SK-N-SH (cell line): Measurements from ENCODE around the gene BRD1. TPM values are rescaled to one million over a fixed set of nuclear protein-coding genes. Genes with fewer than 3 reads are reported as not detected.

Experiments
- CTCF ChIA-PET: fragments of 300-600, 350-600 bp; formaldehyde crosslinking; extraction: SDS; loops from one replicate; lab custom pipeline; 2021; lab: Yijun Ruan, JAX
- POLR2A ChIA-PET: fragments of 350-600 bp; sonication (Branson Sonifier 250); formaldehyde crosslinking; extraction: SDS; loops from one replicate; lab custom pipeline; 2020; ENCODE audit warnings: antibody characterized with exemption, inconsistent platforms; lab: Yijun Ruan, JAX
- DNase-seq: peaks from one replicate; pipeline ENCODE4 v3.0.0; 2012
- H2AFZ ChIP-seq: fragments of 200-600 bp; sonication (generic); 2 replicates; pipeline ENCODE4 v1.8.1; 2016; ENCODE audit warnings: antibody characterized with exemption, mild to moderate bottlenecking, low read depth
- H3F3A ChIP-seq: fragments of 200-600 bp; sonication (generic); replicated peaks from 2 replicates; pipeline ENCODE3; 2016; ENCODE audit warnings: antibody characterized with exemption, mild to moderate bottlenecking; ENCODE audit not compliant: insufficient read depth
- H3K27ac ChIP-seq, 2 experiments: fragments of 200-500 bp in 1 of 2; fragments of 200-600 bp in 1 of 2; sonication (Bioruptor generic) in 1 of 2; sonication (generic), shearing (Covaris generic) in 1 of 2; 2 replicates each; pipeline versions ENCODE4 v1.5.1 to v1.6.1; 2014 to 2016; ENCODE audit warnings: low read depth in 2 of 2, inconsistent platforms in 1 of 2, low read length in 1 of 2, mild to moderate bottlenecking in 1 of 2, mixed read lengths in 1 of 2
- H3K27me3 ChIP-seq: fragments of 200-600 bp; sonication (generic), shearing (Covaris generic); 2 replicates; pipeline ENCODE4 v1.6.1; 2016; ENCODE audit warnings: mixed run types; ENCODE audit not compliant: insufficient read depth
- H3K36me3 ChIP-seq, 2 experiments: fragments of 200-500 bp in 1 of 2; fragments of 200-600 bp in 1 of 2; sonication (Bioruptor generic) in 1 of 2; sonication (generic) in 1 of 2; replicated peaks in 1 of 2; 2 replicates each; pipeline versions ENCODE3 to v1.5.1; 2014 to 2016; ENCODE audit warnings: low read length in 1 of 2, mild to moderate bottlenecking in 1 of 2; ENCODE audit not compliant: insufficient read depth in 2 of 2, control insufficient read depth in 1 of 2
- H3K4me1 ChIP-seq, 2 experiments: fragments of 200-500 bp in 1 of 2; fragments of 200-600 bp in 1 of 2; sonication (Bioruptor generic) in 1 of 2; sonication (generic), shearing (Covaris generic) in 1 of 2; 2 replicates each; pipeline versions ENCODE4 v1.5.1 to v1.6.1; 2014 to 2016; ENCODE audit warnings: low read depth in 1 of 2, low read length in 1 of 2, mixed run types in 1 of 2; ENCODE audit not compliant: insufficient read depth in 2 of 2, control insufficient read depth in 1 of 2
- H3K4me2 ChIP-seq: fragments of 200-600 bp; sonication (generic), shearing (Covaris generic); 2 replicates; pipeline ENCODE4 v1.6.1; 2017; ENCODE audit warnings: mixed run types
- H3K4me3 ChIP-seq, 2 experiments: fragments of 200-500 bp in 1 of 2; fragments of 200-600 bp in 1 of 2; sonication (Bioruptor generic) in 1 of 2; sonication (generic), shearing (Covaris generic) in 1 of 2; 2 replicates each; pipeline versions ENCODE4 v1.5.1 to v1.8.1; 2014 to 2016; ENCODE audit warnings: low read depth in 2 of 2, inconsistent platforms in 1 of 2, low read length in 1 of 2, mild to moderate bottlenecking in 1 of 2, mixed read lengths in 1 of 2, moderate library complexity in 1 of 2
- H3K79me2 ChIP-seq: fragments of 200-600 bp; sonication (generic); 2 replicates; pipeline ENCODE4 v1.8.1; 2017; ENCODE audit warnings: mild to moderate bottlenecking; ENCODE audit not compliant: insufficient read depth
- H3K9ac ChIP-seq: fragments of 200-600 bp; sonication (generic); 2 replicates; pipeline ENCODE4 v1.6.1; 2017; ENCODE audit warnings: mixed run types
- H3K9me2 ChIP-seq: fragments of 200-600 bp; sonication (generic); 2 replicates; pipeline ENCODE4 v1.6.1; 2017; ENCODE audit warnings: mixed run types
- H3K9me3 ChIP-seq: fragments of 200-600 bp; sonication (generic); 2 replicates; pipeline ENCODE4 v1.6.1; 2017; ENCODE audit warnings: mixed run types, mild to moderate bottlenecking, moderate library complexity
- H4K20me1 ChIP-seq: fragments of 200-600 bp; sonication (generic); 2 replicates; pipeline ENCODE4 v1.6.1; 2017; ENCODE audit warnings: mild to moderate bottlenecking, mixed run types; ENCODE audit not compliant: insufficient read depth
- CHD2 ChIP-seq: fragments of 150-350 bp; IDR thresholded peaks from 2 replicates; pipeline ENCODE4 v1.6.1; 2018; ENCODE audit warnings: low read length; ENCODE audit not compliant: partially characterized antibody
- CTCF ChIP-seq: fragments of 200-600 bp; sonication (generic); IDR thresholded peaks from 2 replicates; pipeline ENCODE4 v1.6.1; 2017; ENCODE audit warnings: antibody characterized with exemption, mild to moderate bottlenecking, moderate library complexity
- ELF1 ChIP-seq: IDR thresholded peaks from 2 replicates; pipeline ENCODE4 v1.4.0; 2012
- EP300 ChIP-seq, 2 experiments: IDR thresholded peaks; 2 replicates each; pipeline versions ENCODE4 v1.4.0 to v1.6.1; 2012; ENCODE audit warnings: borderline replicate concordance in 1 of 2, low read depth in 1 of 2, low read length in 1 of 2
- MAX ChIP-seq: IDR thresholded peaks from 2 replicates; pipeline ENCODE4 v1.4.0; 2012; ENCODE audit warnings: low read depth
- MXI1 ChIP-seq: IDR thresholded peaks from 2 replicates; pipeline ENCODE4 v1.6.1; 2012; ENCODE audit warnings: mild to moderate bottlenecking, low read depth, low read length, improper control_type of control experiment
- NFIC ChIP-seq: IDR thresholded peaks from 2 replicates; pipeline ENCODE4 v1.4.0; 2012; ENCODE audit warnings: borderline replicate concordance
- RAD21 ChIP-seq: IDR thresholded peaks from 2 replicates; pipeline ENCODE4 v1.6.1; 2012; ENCODE audit warnings: mild to moderate bottlenecking, low read length
- REST ChIP-seq: IDR thresholded peaks from 2 replicates; pipeline ENCODE4 v1.6.1; 2012; ENCODE audit warnings: mild to moderate bottlenecking, low read depth, low read length, moderate library complexity
- RXRA ChIP-seq: IDR thresholded peaks from 2 replicates; pipeline ENCODE4 v1.4.0; 2012; ENCODE audit warnings: low read depth, mild to moderate bottlenecking, borderline replicate concordance
- SIN3A ChIP-seq: IDR thresholded peaks from 2 replicates; pipeline ENCODE4 v1.6.1; 2012; ENCODE audit warnings: low read depth, mild to moderate bottlenecking, low read length, moderate library complexity, borderline replicate concordance
- SMC3 ChIP-seq: IDR thresholded peaks from 2 replicates; pipeline ENCODE4 v1.6.1; 2012; ENCODE audit warnings: low read depth, low read length, improper control_type of control experiment
- TAF1 ChIP-seq: IDR thresholded peaks from 2 replicates; pipeline ENCODE4 v1.6.1; 2012; ENCODE audit warnings: low read depth, mild to moderate bottlenecking, low read length, moderate library complexity, borderline replicate concordance
- TCF12 ChIP-seq: IDR thresholded peaks from 2 replicates; pipeline ENCODE4 v1.4.0; 2012
- USF1 ChIP-seq: IDR thresholded peaks from 2 replicates; pipeline ENCODE4 v1.4.0; 2012; ENCODE audit warnings: low read depth, borderline replicate concordance
- WGBS: methylation state at CpG from one replicate; pipeline ENCODE4 v1.1.6; 2017; ENCODE audit warnings: low lambda C conversion rate; 5-methylcytosine and 5-hydroxymethylcytosine counted together
- polyA plus RNA-seq, 3 experiments: library from polyadenylated mRNA; depleted of rRNA; stranded (reverse); fragments of >200 nt; gene quantifications; 2 replicates each; pipeline ENCODE4 v1.2.3, GENCODE V29; 2012

Gene BRD1
- polyA plus RNA-seq, 1 of the 3 experiments (the other 2 are of a cell fraction) = 10.3 TPM

DNA sequence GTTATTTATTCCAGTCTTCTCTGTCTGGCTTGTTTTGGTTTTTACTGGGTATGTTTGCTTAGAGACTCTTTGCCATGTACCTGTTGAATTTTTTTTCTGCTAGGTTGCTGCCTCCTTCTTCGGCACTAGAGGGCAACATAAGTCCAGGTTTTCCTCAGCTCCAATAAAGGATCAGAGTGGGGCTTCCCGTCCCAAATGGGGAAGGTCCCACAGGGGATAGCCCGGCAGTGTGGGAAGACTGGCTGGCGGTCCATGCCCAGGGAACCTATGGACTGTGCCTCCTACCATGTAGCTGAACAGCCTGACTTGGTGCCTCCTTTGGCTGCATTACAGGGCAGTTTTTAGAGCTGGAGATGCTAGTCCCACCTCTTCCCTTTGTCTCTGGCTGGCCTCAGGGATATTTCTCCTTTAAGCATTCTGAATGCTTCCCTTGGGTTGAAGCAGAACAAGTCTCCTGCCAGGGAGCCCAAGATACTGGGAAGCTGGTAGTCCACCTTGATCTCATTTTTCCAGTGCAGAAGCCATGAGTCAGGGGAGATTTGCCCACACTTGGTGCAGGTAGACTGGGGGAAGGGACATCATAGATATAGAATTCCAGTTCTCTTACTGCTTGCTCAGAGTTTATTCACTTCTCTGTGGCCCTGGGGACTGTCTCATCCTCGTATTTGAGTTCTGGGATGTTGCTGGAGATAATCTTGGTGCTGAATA is 60.2 kb downstream of the BRD1 start:
- CTCF ChIA-PET = interaction anchor here (0.7 to 2.6 kb wide), 14 partner anchors 10 to 292 kb away, joined by 3 to 10 read pairs (median 4); no protein-coding TSS in a partner anchor

DNA sequence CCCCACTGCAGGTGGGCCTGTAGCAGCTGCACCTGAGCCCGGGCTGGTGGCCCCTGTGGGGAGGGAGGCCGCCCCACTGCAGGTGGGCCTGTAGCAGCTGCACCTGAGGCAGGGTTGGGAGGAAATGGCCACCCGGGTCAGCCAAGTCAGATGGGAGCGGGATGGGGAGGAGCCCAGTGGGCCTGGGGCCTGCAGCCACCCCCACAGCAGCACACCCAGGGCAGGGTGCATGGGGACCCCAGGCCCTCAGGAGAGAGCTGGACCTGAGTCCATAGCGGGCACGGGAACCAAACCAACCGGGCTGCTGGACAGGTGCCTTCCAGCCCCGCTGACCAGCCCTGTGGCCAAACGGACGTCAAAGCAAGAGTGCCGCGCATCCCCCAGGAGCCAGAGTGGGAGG is 61.7 kb downstream of the BRD1 start:
- Histone ChIP-seq H3K9me3 (peaks cover 7% of the 10 kb centered on the region; the same call in 1 of the 2 replicates), H3F3A (no peaks in the 10 kb centered on the region), H3K9me2 (no peaks in the 10 kb centered on the region), H3K27me3 (no peaks in the 10 kb centered on the region), H2AFZ (no peak overlapping the region), H3K79me2 (no peaks in the 10 kb centered on the region), H3K27ac (no peak overlapping the region), H3K4me2 (no peak overlapping the region), H3K9ac (no peak overlapping the region), H3K4me1 (peaks cover 0 to 8% of the 10 kb centered on the region in 2 experiments; a peak in 1 of 4 replicates), H3K4me3 (no peak overlapping the region), H3K36me3 (no peaks in the 10 kb centered on the region), H4K20me1 (no peaks in the 10 kb centered on the region)
- no CpG with 5 or more reads among the region's 12 CpGs for WGBS
- no peak for TF ChIP-seq CTCF
- TF ChIP-seq RXRA = no peak
- TF ChIP-seq ELF1 = no peak
- TF ChIP-seq TCF12 = no peak
- TF ChIP-seq CHD2 = no peak
- TF ChIP-seq EP300 (IDR thresholded peaks at IDR 0.05; ENCODE audit: borderline replicate concordance in 1 of 2, low read depth in 1 of 2, low read length in 1 of 2) = no peak
- no peak for TF ChIP-seq MAX
- no peak for TF ChIP-seq TAF1
- TF ChIP-seq MXI1 = no peak
- no peak for TF ChIP-seq NFIC
- no peak for TF ChIP-seq REST
- TF ChIP-seq USF1 = no peak
- peak; percentile 26 for DNase-seq
- CTCF ChIA-PET = interaction anchor here (0.6 to 2.6 kb wide), 4 partner anchors 9 to 264 kb away, joined by 3 to 10 read pairs (median 4); no protein-coding TSS in a partner anchor
- POLR2A ChIA-PET = no interaction called here

More for the DNA sequence above, 60.2 kb downstream of the BRD1 start:
- POLR2A ChIA-PET = no interaction called here
- Histone ChIP-seq H3K27me3 (no peaks in the 10 kb centered on the region), H3K36me3 (peaks cover 0 to 3% of the 10 kb centered on the region in 2 experiments), H3K9me2 (no peaks in the 10 kb centered on the region), H3F3A (no peaks in the 10 kb centered on the region), H3K4me1 (peaks cover 0 to 8% of the 10 kb centered on the region in 2 experiments; a peak in 1 of 4 replicates), H3K79me2 (no peaks in the 10 kb centered on the region), H3K9me3 (peaks cover 7% of the 10 kb centered on the region; the same call in 1 of the 2 replicates), H3K4me3 (peak overlapping the region in 1 of 2 experiments; percentile 34; a peak in 1 of 4 replicates), H2AFZ (no peak overlapping the region), H4K20me1 (no peaks in the 10 kb centered on the region)
- peak; percentile 72 for DNase-seq
- WGBS = 37% methylated on average over 5 of the region's 5 CpGs
- TF ChIP-seq CTCF (peak; percentile 62), RAD21 (peak; percentile 74), SMC3 (peak; percentile 16; the same call in 1 of the 2 replicates), SIN3A (no peak)
- TF ChIP-seq, all 33 proteins: peak for 3
- Histone ChIP-seq H3K27ac (no peak overlapping the region), H3K4me2 (no peak overlapping the region), H3K9ac (no peak overlapping the region)
